NCI-H82 treated with DMSO at 0.1 percent for 48 hours (cell line): ENCODE data around the gene DUSP5.

Source experiments
- DNase-seq: peaks from one replicate; lab custom pipeline; 2025; ENCODE audit not compliant: unreplicated experiment; lab: John Stamatoyannopoulos, UW

Gene DUSP5

DNA sequence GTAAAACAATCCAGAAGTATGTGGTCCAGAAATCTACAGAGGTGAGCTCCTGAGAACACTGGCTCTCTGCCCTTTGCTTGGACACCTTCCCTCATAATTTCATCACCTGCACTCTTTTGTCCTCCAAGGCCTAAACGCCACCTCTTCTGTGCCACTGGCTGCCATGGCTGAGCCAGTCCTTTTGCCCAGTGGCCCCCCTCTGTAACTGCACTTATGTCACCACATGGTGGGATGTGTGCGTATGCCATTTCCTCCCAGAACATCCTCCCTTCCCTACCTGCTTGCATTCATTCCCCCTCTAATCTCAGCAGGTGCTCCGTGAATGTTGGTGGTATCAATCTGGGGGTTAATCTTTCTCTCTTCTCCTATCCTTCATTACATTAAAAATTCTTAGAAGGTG is 17.3 kb upstream of the DUSP5 start:
- DNase-seq, result no peak

DNA sequence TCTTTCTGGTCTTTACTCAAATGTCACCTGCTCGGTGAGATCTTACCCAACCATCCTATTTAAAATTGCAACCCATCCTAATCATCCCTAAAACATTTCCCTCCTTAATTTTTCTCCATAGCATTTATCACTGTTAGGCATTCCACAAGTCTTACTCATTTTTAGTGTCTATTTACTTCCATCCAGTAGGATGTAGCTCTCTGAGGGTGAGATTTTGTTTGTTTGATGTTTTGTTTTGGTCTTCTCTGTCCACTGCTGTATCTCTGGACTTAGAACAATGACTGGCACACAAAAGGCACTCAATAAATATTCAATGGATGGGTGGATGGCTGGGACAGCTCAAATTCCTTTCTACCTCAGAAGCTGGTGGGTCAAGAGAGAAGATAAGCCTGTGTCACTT is 15.8 kb upstream of the DUSP5 start:
- no peak for DNase-seq

DNA sequence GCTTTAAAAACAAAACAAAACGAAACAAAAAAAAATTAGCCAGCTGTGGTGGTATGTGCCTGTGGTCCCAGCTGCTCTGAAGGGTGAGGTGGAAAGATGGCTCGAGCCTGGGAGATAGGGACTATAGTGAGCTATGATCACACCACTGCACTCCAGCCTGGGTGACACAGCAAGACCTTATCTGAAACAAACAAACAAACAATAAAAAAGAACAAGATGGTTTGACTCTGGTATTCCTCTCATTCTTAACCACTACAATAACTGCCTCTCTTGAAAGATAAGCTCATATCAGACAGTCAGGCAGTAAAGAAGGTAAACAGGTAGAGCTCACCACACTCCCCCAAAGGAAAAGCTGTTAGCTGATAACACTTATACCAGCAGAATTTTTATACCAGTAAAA is 14.1 kb upstream of the DUSP5 start:
- no peak for DNase-seq

DNA sequence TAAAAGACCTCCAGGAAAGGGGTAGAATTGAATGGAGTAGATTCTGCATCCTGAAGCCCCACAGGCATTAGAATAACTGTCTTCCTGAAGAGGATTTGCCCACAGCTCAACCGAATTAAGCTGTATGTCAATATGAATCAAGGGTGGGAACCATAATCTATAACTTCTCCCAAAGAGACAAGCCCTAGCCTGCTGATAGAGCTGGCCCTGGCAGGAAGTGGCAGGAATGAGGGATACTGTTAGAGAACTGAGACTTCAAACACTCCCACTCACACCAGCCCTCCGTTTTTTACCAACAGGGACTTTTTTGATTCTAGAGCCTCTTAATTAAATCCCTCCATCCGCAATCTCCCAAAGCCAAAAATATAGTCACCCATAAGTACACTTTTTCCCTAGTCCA is 12.2 kb upstream of the DUSP5 start:
- DNase-seq, result no peak

DNA sequence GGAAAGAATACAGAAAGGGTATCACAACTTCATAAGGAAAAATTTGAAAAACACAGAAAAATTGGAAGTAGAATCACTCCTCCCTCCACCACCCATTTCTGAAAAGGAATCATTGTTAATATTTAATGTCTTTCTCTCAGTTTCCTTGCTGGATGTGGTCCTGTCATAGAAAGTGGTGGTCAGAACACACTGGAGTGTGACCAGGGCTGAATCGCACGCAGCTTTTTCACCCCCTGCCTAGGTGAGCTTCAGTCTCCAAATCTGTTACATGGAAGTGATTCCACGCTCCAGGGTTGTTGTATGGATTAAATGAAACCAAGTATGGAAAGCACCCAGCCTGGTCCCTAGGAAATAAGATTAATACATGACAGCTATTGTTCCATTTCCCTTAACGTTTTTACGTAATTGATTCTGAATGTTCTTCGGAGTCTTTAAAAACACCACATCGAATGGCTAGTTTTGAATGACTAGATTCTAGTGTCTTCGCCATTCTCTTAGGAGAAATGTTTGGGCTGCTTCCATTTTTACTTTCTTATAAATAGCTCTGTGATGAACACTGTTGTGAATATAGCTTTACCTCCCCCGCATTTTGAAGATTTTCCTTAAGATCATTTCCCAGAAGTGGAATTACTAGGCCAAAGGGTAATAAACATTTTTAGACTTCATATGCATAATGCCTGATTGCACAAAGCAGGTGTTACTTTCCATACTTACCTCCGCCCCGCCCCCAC is 10.9 kb upstream of the DUSP5 start:
- no peak for DNase-seq

DNA sequence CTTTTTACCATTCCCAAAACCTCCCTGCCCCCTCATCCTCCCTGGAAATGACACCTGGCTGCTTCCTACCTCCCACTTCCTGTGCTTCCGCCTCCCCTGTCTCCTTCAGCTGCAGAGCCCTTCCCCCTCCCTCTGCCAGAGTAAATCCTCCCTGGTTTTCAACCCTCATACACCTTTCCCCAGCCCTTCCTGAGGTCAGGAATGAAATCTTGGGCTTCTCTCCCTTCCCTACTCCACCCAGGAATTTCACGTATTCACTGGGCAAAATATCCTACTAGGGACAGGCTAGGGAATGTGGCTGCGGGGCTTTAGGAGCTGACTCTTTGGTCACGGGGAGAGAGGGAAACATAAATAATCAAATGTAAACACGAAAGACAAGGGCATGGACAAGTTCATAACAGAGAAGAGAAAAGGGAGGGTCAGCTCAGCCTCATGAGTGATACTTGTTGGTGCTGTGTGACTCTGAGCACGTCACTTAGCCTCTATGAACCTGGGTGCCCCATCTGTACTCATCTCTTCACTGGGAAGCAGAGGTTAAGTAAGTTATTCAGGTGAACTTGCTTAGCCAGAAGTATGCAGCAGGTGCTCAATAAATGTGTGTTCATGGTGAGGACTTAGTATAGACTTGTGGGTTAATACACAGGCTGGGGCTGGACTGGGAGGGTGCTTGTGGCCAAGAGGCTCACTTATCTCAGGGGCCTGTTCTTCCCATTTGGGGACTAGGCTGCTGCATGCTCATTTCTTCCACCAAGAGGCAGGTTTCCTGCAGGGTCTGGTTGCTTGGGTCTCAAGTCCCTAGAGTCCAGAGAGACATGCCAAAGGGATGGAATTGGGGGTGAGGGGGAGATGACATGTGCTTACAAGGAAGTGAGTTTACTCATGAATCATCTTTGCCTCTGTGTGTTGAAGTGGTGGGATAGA is 10.0 kb upstream of the DUSP5 start:
- DNase-seq, result no peak

DNA sequence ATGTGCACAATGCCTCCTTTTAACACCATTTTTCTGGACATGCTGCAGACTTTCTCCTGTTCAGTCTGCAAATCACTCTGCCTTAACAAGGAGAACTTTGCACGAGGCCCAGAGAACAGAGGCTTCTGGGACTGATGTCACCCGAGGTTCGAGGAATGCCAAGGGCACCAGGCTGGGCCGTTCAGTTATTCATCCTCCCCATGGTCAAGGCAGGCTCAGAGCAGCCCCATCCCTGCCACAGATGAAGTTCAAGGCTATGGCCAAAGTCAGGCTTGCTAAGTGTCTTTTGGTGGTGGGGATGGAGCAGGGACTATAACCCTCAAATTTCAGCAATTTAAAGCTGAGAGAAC is 9.4 kb upstream of the DUSP5 start:
- no peak for DNase-seq

DNA sequence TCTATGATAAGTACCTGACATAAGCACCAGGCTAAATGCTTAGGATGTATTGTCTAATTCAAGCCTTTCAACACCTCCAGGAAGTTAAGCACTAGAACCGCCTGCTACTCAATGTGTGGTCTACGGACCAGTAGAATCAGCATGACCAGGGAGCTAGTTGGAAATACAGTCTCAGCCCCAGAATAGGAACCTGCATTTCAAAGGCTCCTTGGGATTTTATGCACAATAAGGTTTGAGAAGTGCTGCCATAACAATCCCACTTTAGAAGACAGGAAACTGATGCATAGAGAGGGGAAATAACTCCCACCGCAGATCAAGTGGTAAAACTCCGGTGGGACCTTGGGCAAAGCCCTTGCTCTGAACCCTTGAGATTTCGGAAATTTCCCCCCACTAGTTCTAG is 8.8 kb upstream of the DUSP5 start:
- no peak for DNase-seq

DNA sequence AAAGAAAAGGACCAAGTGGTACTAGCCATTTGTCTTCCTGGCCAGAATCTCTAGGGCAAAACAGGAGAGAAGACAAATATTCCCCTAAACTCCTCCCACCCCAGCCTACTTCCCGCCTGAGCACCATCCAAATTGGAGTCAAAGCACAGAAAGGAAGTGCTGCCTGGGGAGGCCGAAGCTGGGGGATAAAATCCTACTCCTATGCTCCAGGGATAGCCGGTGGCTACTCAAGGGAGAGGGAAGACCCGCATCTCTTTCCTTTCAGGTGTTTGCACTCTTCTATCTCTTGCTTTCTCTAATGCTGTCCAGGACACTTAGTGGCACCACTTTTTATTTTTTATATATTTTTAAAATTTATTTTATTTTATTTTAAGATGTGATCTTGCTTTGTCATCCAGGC is 7.1 kb upstream of the DUSP5 start:
- DNase-seq, result no peak

DNA sequence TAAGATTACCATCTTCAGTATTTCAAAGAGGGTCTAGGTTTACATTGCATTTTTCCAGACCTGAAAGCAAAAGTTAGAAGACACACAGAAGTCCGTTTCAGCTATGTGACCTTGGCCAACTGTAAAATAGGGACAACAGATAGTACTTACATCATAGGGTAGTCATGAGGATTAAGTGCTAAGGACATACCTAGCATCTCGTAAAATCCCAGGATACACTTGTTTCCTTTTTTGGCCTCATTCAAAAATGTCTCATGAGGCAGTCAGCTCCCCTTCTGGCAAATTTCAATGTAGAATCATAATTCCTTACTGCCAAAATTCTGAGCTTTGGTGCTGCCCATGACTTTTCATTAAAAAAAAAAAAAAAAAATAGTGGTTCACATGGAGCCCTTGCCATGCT is 6.4 kb upstream of the DUSP5 start:
- DNase-seq, result no peak

DNA sequence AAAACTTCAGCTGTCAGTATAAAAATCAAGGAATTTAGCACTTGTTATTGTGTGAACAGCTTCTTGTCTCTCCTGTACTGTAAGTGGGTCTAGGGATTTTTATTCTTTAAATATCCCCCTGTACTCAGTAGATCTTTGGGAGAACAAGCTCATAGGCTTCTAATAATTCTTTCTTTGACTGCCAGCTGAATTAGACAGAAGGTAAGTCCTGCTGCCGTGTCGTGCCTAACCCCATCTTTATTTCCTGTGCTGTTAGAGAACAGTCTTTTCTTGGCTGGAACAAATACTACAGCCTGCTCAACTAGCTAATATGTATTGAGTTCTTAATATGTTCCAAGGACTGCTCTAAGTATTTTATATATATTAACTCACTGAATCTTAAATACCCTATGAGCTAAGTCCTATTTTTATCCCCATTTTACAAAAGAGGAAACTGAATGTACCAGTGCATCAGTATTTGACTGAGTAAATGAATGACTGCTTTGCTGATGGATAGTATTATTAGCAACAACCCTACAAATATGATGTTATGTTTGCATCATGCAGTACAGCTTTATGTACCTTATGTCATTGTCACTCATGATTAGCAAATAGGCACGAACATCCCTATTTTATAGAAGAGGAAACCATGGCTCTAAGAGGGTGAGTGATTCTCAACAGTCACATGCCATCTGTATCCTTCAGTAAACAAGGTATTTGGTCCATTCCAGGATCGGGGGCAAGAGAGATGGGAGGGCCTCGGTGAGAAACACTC is 5.5 kb upstream of the DUSP5 start:
- no peak for DNase-seq

DNA sequence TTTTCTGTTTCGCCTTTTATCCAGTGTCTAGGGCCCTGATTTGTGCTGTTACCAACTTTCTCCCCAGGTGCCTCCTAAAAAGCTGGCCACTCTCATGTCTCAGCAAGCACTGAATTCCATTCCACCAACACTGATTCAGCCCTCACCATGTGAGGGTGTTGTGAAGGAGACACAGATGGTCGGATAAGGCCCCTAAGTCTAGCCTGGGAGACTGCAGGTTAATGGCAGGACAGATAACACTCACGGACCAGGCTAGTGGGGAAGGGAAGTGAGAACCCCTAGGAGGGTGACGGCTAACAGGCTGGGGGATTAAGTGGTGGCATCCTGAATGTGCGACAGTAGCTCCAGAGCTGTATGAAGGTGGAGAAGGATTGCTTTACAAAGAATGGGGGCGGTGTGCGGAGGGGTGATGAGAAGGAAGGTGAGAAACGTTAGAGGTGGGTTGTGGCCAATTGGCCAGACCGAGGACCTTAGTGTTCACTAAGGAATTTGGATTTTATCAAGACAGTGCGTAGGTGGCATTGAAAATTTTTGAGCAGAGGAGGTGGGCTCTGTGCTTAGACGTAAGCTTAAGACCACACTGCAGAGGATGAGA is 3.8 kb upstream of the DUSP5 start:
- DNase-seq, result peak; percentile 33

DNA sequence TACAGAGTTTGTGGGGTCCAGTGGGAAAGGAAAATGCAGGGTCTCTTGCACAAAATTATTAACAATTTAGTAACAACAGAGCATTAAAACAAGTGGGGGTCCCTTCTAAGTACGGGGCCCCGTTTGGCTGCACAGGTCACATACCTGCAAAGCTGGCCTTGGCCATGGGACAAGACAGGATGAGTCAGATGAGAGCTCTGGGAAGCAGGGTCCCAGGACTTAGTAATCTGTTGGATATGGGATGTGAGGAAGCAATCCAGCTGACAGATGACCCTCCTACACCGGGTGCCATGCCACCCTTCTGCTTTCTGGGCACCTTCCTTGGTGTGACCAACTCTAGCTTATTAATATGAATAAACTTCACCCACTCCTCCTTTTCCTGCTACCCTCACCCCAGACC is 3.2 kb upstream of the DUSP5 start:
- DNase-seq, result no peak

DNA sequence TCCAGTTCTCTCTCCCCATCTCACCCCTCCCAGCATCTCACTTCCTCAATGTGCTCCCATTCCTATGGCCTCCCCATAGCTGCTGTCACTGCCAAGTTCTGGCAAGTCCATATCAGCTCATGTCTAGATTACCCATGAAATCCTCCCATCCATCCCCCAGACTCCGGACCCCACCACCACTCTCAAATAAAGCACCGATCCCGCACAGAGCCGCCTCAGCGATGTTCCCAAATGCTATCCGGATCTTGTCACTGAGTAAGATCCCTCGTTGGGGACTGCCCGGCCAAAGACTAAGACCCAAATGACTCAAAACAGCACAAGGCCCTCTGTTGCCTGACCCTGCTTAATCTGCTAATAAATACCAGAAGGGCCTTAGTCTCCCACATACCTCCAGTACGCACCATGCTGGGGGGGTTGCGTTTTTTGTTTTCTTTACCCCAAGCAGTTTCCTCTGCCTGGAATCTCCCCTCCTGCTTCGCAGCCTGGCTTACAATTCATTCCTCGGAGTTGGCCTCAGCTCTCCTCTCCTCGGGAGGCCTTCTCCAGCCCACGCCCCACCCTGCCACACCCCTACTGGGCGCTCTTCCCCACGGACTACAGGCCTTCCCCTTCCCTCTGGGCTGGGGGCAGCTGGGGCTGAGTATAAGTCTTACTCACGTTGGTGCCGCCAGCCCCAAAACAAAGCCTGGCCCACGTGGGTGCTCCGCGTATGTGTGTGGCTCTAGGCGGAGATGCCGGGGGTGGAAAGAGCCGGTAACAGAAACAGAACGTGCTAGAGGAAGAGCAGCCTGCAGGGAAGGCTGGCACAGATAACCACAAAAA is 1.8 kb upstream of the DUSP5 start:
- DNase-seq, result peak; percentile 51

DNA sequence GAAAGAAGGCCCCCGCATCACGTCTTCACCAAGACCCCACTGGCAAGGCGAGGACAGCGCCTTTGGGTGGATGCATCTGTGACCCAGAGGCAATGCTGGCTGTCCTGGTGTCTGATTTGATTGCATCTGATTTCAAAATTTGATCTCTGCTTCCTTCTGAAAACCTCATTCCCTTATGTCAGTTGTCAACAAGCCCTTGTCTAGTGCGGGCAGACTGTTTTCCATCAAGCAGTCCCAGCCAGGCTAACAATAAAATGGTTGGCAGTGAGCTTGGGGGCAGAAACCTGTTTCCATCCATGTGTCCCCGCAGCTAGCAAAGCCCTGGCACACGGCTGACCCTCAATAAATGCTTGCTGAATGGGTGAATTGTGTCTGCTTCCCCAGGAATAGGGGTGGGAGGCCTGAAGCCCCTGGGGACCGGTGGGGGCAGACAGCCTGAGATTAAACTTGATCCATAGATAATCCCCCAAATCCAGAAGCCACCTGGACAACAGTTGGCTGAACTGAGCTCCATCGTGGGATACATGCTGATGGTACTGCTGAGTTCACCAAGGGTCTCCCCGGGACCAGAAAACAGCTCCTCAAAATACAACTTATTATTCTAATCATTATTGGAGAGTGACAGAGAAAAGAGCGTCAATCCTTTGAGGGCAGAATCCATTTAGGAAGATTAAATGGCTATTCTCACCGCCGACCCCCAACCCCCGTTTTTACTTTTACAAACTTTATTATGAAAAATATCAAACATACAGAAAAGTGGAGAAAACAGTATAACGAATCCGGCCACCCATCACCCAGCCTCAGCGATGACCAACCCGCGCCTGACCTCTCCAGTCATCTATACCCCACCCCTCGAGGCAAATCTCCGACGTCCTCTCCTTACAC is 912 bp upstream of the DUSP5 start:
- DNase-seq, result peak; percentile 91

DNA sequence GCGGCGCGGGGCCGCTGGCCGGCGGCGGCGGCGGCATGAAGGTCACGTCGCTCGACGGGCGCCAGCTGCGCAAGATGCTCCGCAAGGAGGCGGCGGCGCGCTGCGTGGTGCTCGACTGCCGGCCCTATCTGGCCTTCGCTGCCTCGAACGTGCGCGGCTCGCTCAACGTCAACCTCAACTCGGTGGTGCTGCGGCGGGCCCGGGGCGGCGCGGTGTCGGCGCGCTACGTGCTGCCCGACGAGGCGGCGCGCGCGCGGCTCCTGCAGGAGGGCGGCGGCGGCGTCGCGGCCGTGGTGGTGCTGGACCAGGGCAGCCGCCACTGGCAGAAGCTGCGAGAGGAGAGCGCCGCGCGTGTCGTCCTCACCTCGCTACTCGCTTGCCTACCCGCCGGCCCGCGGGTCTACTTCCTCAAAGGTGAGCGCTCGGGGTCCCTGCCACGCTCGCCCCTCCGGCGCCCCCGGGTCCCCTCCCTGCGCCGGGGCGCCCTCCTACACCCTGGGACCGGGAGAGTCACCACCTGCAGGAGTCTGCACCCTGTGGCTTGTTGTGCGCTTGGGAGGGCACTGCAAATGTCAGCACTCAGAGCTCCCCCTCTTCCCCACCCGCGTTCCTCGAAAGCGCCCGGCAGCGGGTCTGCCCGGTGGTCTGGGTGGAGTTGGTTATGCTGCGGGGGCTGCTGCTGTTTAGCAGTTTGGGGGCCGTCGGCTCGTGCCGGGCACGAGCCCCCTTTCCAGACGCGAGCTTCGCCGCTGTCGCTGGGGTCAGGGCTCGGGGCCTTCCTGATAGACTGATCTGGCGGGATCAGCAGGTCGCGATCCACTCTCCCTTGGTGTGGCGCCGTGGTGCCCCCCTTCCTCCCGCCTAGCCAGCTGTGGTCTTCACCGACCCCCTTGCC is 627 bp downstream of the DUSP5 start:
- no peak for DNase-seq

DNA sequence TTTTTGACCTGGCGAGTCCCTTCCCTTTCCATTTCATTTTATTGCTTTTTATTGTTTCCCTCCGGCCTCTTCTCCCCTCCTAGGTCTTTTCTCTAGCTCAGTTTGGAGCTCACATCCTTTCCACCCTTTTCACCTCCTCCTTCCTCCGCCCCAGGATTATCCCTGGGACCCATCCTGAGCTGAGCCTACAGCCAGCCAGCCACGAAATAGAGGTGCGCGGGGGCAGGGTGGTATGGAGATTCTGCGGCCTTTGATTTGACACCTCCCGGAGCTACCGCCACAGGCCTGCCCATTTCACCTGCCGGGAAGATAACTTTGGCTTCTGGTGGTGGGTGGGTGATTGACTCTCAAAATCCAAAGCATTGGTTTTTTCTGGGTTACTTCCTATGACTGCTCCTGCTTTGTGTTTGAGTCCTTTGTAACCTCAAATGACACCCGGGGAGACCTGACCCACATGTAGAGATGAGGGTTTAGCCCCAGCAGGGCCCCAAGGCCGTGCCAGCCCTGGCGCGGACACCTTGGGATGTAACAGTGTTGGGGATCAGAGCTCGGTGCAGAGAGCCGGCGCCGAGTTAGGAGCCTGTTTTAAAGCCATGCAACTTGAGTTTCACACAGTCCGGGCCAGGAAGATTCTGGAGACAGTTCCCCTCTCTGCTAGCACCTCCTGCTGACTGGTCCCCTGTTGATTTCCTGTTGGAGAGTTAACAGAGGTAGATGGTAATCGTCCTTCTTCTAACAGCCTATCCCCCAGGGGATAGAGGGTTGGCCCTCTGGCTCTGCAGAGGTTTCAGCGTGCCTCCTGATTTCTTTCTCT is 1.5 kb downstream of the DUSP5 start:
- DNase-seq, result no peak
